K562 (cell line): Measurements from ENCODE around the gene ANKRD11. TPM values are rescaled to one million over a fixed set of nuclear protein-coding genes. Genes with fewer than 3 reads are reported as not detected.

Experiments used
- ATAC-seq: fragments of 200-7000 bp; cut with Tn5 transposase; 3 replicates; pipeline ENCODE4 v1.9.1; 2020; ENCODE audit warnings: moderate library complexity
- BruUV-seq: library from RNA; stranded (reverse); fragments of 400-500 nt; replicated peaks from 2 replicates; lab custom pipeline; 2021; lab: Mats Ljungman, UMichigan
- CTCF ChIA-PET: fragments of 300-600 bp; formaldehyde crosslinking; extraction: SDS; loops from one replicate; lab custom pipeline; 2021; ENCODE audit warnings: low intra/inter-chr PET ratio; lab: Yijun Ruan, JAX
- POLR2A ChIA-PET: fragments of 300-600, 350-650 bp; sonication (Branson Sonifier 250); formaldehyde crosslinking; extraction: SDS; loops from one replicate; lab custom pipeline; 2021; ENCODE audit warnings: antibody characterized with exemption, inconsistent platforms; lab: Yijun Ruan, JAX
- DNase-seq, 4 experiments: peaks; one replicate each; pipeline versions ENCODE4 v3.0.0 to v3.0.0-alpha.2; 2011 to 2018; ENCODE audit warnings: low spot score in 3 of 4, mixed read lengths in 3 of 4; ENCODE audit errors: extremely low read depth in 1 of 4
- FAIRE-seq: peaks from 2 replicates; lab custom pipeline; 2011; peaks lifted over from hg19 to GRCh38; lab: Jason Lieb, UNC
- H2AFZ ChIP-seq: 2 replicates; pipeline ENCODE4 v1.6.0; 2011; ENCODE audit warnings: low read depth, low read length, control low read depth, inconsistent platforms
- H3K27ac ChIP-seq: fragments of 200-600 bp; 3 replicates; pipeline ENCODE4 v1.8.0; 2011; ENCODE audit warnings: low read depth, mild to moderate bottlenecking, control low read depth, inconsistent platforms, low read length, moderate library complexity, mixed read lengths; ENCODE audit errors: extremely low read depth
- H3K27me3 ChIP-seq, 2 experiments: fragments of 300-600 bp in 1 of 2; 2 replicates in 1 of 2; 3 replicates in 1 of 2; pipeline versions ENCODE4 v1.6.0 to v1.8.0; 2011; ENCODE audit warnings: inconsistent platforms in 2 of 2, low read length in 2 of 2, mild to moderate bottlenecking in 1 of 2, mixed read lengths in 1 of 2, moderate library complexity in 1 of 2; ENCODE audit not compliant: control insufficient read depth in 2 of 2, insufficient read depth in 2 of 2
- H3K36me3 ChIP-seq: fragments of 300-600 bp; 3 replicates; pipeline ENCODE4 v1.8.0; 2011; ENCODE audit warnings: mild to moderate bottlenecking, low read length, inconsistent platforms; ENCODE audit not compliant: control insufficient read depth, insufficient read depth
- H3K4me1 ChIP-seq, 2 experiments: fragments of 200-600 bp in 1 of 2; replicated peaks in 1 of 2; 2 replicates in 1 of 2; 3 replicates in 1 of 2; pipeline versions ENCODE4 v1.5.1 to v1.8.0; 2011; ENCODE audit warnings: inconsistent platforms in 2 of 2, low read length in 2 of 2, mild to moderate bottlenecking in 1 of 2, mixed read lengths in 1 of 2, moderate library complexity in 1 of 2; ENCODE audit not compliant: control insufficient read depth in 2 of 2, insufficient read depth in 2 of 2
- H3K4me2 ChIP-seq: 2 replicates; pipeline ENCODE4 v1.6.1; 2011; ENCODE audit warnings: low read length, control low read depth, inconsistent platforms, mixed read lengths; ENCODE audit not compliant: insufficient read depth
- H3K4me3 ChIP-seq: fragments of 200-600 bp; sonication (generic), shearing (Covaris generic); 2 replicates; pipeline ENCODE4 v1.5.1; 2016; ENCODE audit warnings: control low read depth, inconsistent platforms
- H3K79me2 ChIP-seq: fragments of 200-600 bp; 3 replicates; pipeline ENCODE4 v1.8.0; 2011; ENCODE audit warnings: low read length, inconsistent platforms; ENCODE audit not compliant: control insufficient read depth, insufficient read depth
- H3K9ac ChIP-seq, 2 experiments: 2 replicates each; pipeline versions ENCODE4 v1.6.0 to v1.6.1; 2011; ENCODE audit warnings: low read depth in 2 of 2, low read length in 2 of 2, control low read depth in 1 of 2, inconsistent platforms in 1 of 2, mild to moderate bottlenecking in 1 of 2, mixed read lengths in 1 of 2; ENCODE audit not compliant: insufficient read depth in 1 of 2
- H3K9me1 ChIP-seq: one replicate; pipeline ENCODE4 v1.6.0; 2011; ENCODE audit warnings: inconsistent platforms, mild to moderate bottlenecking, low read length, moderate library complexity; ENCODE audit not compliant: control insufficient read depth, insufficient read depth
- H3K9me3 ChIP-seq: replicated peaks from 2 replicates; pipeline ENCODE4 v1.5.1; 2011; ENCODE audit warnings: low read depth, low read length, inconsistent platforms; ENCODE audit not compliant: control insufficient read depth, insufficient read depth
- H4K20me1 ChIP-seq: replicated peaks from 2 replicates; pipeline ENCODE4 v1.6.1; 2011; ENCODE audit warnings: low read length, inconsistent platforms, mixed read lengths; ENCODE audit not compliant: control insufficient read depth, insufficient read depth
- EP400 ChIP-seq: fragments of 450-650 bp; IDR thresholded peaks from 2 replicates; pipeline ENCODE4 v1.6.1; 2017; ENCODE audit warnings: antibody characterized with exemption, mild to moderate bottlenecking, moderate library complexity
- ETV1 ChIP-seq: fragments of 450-650 bp; conservative IDR thresholded peaks from 2 replicates; pipeline ENCODE4 v1.6.1; 2016; ENCODE audit warnings: missing genetic modification characterization, control low read depth, low read depth, missing compliant biosample characterization
- FOSL1 ChIP-seq: fragments of 200-800 bp; sonication (Bioruptor generic); conservative IDR thresholded peaks from 2 replicates; pipeline ENCODE4 v1.6.1; 2016; ENCODE audit warnings: missing genetic modification characterization, missing compliant biosample characterization
- MEIS2 ChIP-seq: fragments of 450-650 bp; IDR thresholded peaks from 2 replicates; pipeline ENCODE4 v1.6.1; 2014; ENCODE audit warnings: mild to moderate bottlenecking; ENCODE audit not compliant: partially characterized antibody
- PTBP1 ChIP-seq: fragments of 200-400 bp; formaldehyde crosslinking; IDR thresholded peaks from 2 replicates; pipeline ENCODE4 v1.6.1; 2017; ENCODE audit warnings: low read depth, low read length
- RUNX1 ChIP-seq: sonication (generic); IDR thresholded peaks from 2 replicates; pipeline ENCODE4 v1.6.1; 2016; ENCODE audit warnings: antibody characterized with exemption, low read depth
- ZNF263 ChIP-seq: sonication (generic); formaldehyde crosslinking; IDR thresholded peaks from 2 replicates; pipeline ENCODE4 v1.8.0; 2022; ENCODE audit warnings: mild to moderate bottlenecking, missing genetic modification reagents, borderline replicate concordance
- WGBS: fragments of 100-300 bp; shearing (Covaris generic); methylation state at CpG from one replicate; pipeline ENCODE4 v1.1.6; 2016; ENCODE audit warnings: low coverage, mixed read lengths; ENCODE audit not compliant: insufficient coverage; ENCODE audit errors: missing lambda C conversion rate; 5-methylcytosine and 5-hydroxymethylcytosine counted together
- in situ Hi-C: fragments of 300-500 bp; cut with MboI; formaldehyde crosslinking; loops from 4 replicates; pipeline ENCODE4 v1.15.0; 2018; ENCODE audit warnings: inconsistent platforms, mixed read lengths
- intact Hi-C: fragments of 100-400 bp; cut with micrococcal nuclease; formaldehyde crosslinking; loops from 2 replicates; pipeline ENCODE4 v1.14.2; 2022
- polyA plus RNA-seq, 8 experiments: library from polyadenylated mRNA; depleted of rRNA in 4 of 8; stranded (reverse) in 5 of 8; unstranded in 3 of 8; fragments of >200 nt; fragmentation: Nextera tagmentation in 2 of 8; fragmentation: Illumina TruSeq in 1 of 8; extraction: Ambion mirVana in 2 of 8; extraction: Trizol in 1 of 8; gene quantifications; 2 replicates each; pipeline versions ENCODE4 v1.2.1 to v1.2.3, GENCODE V29; 2011 to 2014; ENCODE audit warnings: inconsistent platforms in 1 of 8, missing spikeins in 1 of 8
- total RNA-seq, 7 experiments: library from RNA; depleted of rRNA in 6 of 7; stranded (reverse); fragments of >200 nt in 6 of 7; fragmentation: Illumina TruSeq in 2 of 7; extraction: Trizol in 2 of 7; gene quantifications; 2 replicates each; pipeline versions ENCODE4 v1.2.1 to v1.2.3, GENCODE V29; 2011 to 2021; ENCODE audit warnings: low replicate concordance in 1 of 7
- TF ChIP-seq, protein P1 (sequence below): sonication (generic); formaldehyde crosslinking; IDR thresholded peaks from 2 replicates; pipeline ENCODE4 v1.8.0; 2022; ENCODE audit warnings: missing genetic modification reagents, mild to moderate bottlenecking, moderate library complexity, borderline replicate concordance
- TF ChIP-seq, protein P2 (sequence below): sonication (generic); formaldehyde crosslinking; IDR thresholded peaks from 2 replicates; pipeline ENCODE4 v1.8.1; 2023; ENCODE audit warnings: mild to moderate bottlenecking, missing genetic modification reagents
- TF ChIP-seq, protein P3 (sequence below): fragments of 450-650 bp; IDR thresholded peaks from 2 replicates; pipeline ENCODE4 v1.6.1; 2016
- TF ChIP-seq, protein P4 (sequence below), 2 experiments: fragments of 150-350 bp in 1 of 2; IDR thresholded peaks; 2 replicates each; pipeline ENCODE4 v1.6.1; 2012 to 2016; ENCODE audit warnings: low read depth in 2 of 2, low read length in 2 of 2, mild to moderate bottlenecking in 1 of 2, moderate library complexity in 1 of 2

The ANKRD11 gene
- total and polyA plus RNA-seq, 9 of the 15 experiments (the other 6 are each of a cell fraction or from before 2014, with no cell fraction given) = 4.7 to 126 (median 31.7) TPM

DNA sequence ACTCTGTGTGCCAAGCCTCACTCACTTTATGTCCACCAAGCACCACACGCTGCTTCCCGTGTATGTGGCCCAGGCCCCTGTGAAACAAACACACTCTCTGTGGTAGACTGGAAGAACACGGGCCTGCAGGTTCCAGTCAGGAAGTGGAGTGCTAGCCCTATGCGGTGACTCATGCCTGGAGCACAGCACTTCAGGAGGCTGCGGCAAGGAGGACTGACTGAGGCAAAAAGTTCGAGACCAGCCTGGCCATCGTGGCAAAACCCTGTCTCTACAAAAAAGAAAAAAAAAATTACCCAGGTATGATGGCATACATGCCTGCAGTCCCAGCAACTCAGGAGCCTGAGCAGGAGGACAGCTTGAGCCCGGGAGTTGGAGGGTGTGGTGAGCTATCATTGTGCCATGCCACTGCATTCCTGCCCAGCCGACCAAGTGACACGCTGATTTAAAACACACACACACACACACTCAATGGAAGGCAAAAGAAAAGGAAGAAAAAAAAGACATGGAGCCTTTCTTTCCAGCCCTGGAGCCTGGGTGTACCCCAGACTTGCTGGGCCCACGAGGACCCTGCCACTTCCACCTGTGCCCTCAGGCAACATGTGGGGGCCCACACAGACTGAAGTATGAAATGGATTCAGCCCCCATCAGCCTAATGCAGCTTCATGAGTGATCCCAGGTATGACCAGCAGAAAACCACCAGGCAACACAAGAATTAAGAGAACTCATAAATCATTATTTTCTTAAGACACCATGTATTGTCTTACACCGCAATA lies 126.6 kb downstream of the ANKRD11 start:
- in situ Hi-C loops (no loop called here), intact Hi-C loops (no loop called here)
- H3K79me2 ChIP-seq = peaks cover 99% of the 10 kb centered on the region
- peak in 2 of 4 experiments; percentile 52 to 65 for DNase-seq
- peaks cover 17% of the 10 kb centered on the region for H3K9me1 ChIP-seq
- peaks cover 44 to 58% of the 10 kb centered on the region in 2 experiments for H3K4me1 ChIP-seq
- H3K27ac ChIP-seq = no peak overlapping the region
- no TSS peak for BruUV-seq
- peak overlapping the region in 1 of 2 experiments; percentile 83; a peak in 2 of 4 replicates for H3K9ac ChIP-seq
- peak; percentile 70 for FAIRE-seq
- no peaks in the 10 kb centered on the region for H3K9me3 ChIP-seq
- ChIA-PET CTCF (no interaction called here), POLR2A (interaction anchor here (1.0 to 1.5 kb wide), 3 partner anchors 10 to 32 kb away, joined by 3 to 5 read pairs (median 4); no protein-coding TSS in a partner anchor)
- H3K4me2 ChIP-seq = no peak overlapping the region
- H4K20me1 ChIP-seq = peaks cover 88% of the 10 kb centered on the region
- 37% methylated on average over 12 of the region's 12 CpGs for WGBS
- peak; percentile 69 for ATAC-seq
- H3K36me3 ChIP-seq = peaks cover 31% of the 10 kb centered on the region; the same call in 2 of the 3 replicates
- no peak overlapping the region for H2AFZ ChIP-seq
- H3K27me3 ChIP-seq = no peaks in the 10 kb centered on the region
- no peak overlapping the region for H3K4me3 ChIP-seq
- 0 out of 2 replicates have a peak, but pooled peaks have one; percentile 12 for TF ChIP-seq ETV1 (tag)
- TF ChIP-seq, protein P1, sequence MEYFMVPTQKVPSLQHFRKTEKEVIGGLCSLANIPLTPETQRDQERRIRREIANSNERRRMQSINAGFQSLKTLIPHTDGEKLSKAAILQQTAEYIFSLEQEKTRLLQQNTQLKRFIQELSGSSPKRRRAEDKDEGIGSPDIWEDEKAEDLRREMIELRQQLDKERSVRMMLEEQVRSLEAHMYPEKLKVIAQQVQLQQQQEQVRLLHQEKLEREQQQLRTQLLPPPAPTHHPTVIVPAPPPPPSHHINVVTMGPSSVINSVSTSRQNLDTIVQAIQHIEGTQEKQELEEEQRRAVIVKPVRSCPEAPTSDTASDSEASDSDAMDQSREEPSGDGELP = peak; percentile 38; the same call in 1 of the 2 replicates
- peak; percentile 98 for TF ChIP-seq ZNF263 (CRISPR knock-in tag)
- TF ChIP-seq, protein P2, sequence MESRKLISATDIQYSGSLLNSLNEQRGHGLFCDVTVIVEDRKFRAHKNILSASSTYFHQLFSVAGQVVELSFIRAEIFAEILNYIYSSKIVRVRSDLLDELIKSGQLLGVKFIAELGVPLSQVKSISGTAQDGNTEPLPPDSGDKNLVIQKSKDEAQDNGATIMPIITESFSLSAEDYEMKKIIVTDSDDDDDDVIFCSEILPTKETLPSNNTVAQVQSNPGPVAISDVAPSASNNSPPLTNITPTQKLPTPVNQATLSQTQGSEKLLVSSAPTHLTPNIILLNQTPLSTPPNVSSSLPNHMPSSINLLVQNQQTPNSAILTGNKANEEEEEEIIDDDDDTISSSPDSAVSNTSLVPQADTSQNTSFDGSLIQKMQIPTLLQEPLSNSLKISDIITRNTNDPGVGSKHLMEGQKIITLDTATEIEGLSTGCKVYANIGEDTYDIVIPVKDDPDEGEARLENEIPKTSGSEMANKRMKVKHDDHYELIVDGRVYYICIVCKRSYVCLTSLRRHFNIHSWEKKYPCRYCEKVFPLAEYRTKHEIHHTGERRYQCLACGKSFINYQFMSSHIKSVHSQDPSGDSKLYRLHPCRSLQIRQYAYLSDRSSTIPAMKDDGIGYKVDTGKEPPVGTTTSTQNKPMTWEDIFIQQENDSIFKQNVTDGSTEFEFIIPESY (CRISPR knock-in tag) = no peak
- TF ChIP-seq PTBP1 = no peak
- TF ChIP-seq, protein P3, sequence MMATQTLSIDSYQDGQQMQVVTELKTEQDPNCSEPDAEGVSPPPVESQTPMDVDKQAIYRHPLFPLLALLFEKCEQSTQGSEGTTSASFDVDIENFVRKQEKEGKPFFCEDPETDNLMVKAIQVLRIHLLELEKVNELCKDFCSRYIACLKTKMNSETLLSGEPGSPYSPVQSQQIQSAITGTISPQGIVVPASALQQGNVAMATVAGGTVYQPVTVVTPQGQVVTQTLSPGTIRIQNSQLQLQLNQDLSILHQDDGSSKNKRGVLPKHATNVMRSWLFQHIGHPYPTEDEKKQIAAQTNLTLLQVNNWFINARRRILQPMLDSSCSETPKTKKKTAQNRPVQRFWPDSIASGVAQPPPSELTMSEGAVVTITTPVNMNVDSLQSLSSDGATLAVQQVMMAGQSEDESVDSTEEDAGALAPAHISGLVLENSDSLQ = 0 out of 2 replicates have a peak, but pooled peaks have one; percentile 11
- TF ChIP-seq, protein P4, sequence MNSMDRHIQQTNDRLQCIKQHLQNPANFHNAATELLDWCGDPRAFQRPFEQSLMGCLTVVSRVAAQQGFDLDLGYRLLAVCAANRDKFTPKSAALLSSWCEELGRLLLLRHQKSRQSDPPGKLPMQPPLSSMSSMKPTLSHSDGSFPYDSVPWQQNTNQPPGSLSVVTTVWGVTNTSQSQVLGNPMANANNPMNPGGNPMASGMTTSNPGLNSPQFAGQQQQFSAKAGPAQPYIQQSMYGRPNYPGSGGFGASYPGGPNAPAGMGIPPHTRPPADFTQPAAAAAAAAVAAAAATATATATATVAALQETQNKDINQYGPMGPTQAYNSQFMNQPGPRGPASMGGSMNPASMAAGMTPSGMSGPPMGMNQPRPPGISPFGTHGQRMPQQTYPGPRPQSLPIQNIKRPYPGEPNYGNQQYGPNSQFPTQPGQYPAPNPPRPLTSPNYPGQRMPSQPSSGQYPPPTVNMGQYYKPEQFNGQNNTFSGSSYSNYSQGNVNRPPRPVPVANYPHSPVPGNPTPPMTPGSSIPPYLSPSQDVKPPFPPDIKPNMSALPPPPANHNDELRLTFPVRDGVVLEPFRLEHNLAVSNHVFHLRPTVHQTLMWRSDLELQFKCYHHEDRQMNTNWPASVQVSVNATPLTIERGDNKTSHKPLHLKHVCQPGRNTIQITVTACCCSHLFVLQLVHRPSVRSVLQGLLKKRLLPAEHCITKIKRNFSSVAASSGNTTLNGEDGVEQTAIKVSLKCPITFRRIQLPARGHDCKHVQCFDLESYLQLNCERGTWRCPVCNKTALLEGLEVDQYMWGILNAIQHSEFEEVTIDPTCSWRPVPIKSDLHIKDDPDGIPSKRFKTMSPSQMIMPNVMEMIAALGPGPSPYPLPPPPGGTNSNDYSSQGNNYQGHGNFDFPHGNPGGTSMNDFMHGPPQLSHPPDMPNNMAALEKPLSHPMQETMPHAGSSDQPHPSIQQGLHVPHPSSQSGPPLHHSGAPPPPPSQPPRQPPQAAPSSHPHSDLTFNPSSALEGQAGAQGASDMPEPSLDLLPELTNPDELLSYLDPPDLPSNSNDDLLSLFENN (IDR thresholded peaks at IDR 0.05; ENCODE audit: low read depth in 2 of 2, low read length in 2 of 2) = no peak
- TF ChIP-seq FOSL1 (tag) = peak; percentile 86
- no peak for TF ChIP-seq RUNX1
- TF ChIP-seq MEIS2 = peak; percentile 25
- TF ChIP-seq EP400 = no peak
